Parathyroid adenoma (tissue), 2 donors: ENCODE results near the gene CECR2.

Experiments
- H2AFZ ChIP-seq: fragments of 300-600 bp; sonication (generic); one replicate; pipeline ENCODE4 v1.7.0; 2017; ENCODE audit warnings: antibody characterized with exemption, mild to moderate bottlenecking
- H3K27ac ChIP-seq: fragments of 300-600 bp; sonication (generic); one replicate; pipeline ENCODE4 v1.7.0; 2017
- H3K27me3 ChIP-seq: fragments of 300-600 bp; sonication (generic); one replicate; pipeline ENCODE4 v1.7.0; 2017; ENCODE audit warnings: low read length; ENCODE audit not compliant: control insufficient read depth, insufficient read depth
- H3K36me3 ChIP-seq: fragments of 300-600 bp; sonication (generic); one replicate; pipeline ENCODE4 v1.7.0; 2017; ENCODE audit warnings: low read length; ENCODE audit not compliant: control insufficient read depth, insufficient read depth
- H3K4me1 ChIP-seq: fragments of 300-600 bp; sonication (generic); one replicate; pipeline ENCODE4 v1.7.0; 2017; ENCODE audit warnings: control low read depth
- H3K4me2 ChIP-seq: fragments of 300-600 bp; sonication (generic); one replicate; pipeline ENCODE4 v1.7.0; 2017; ENCODE audit warnings: low read length
- H3K4me3 ChIP-seq: fragments of 300-600 bp; sonication (generic); one replicate; pipeline ENCODE4 v1.7.0; 2017; ENCODE audit warnings: low read depth, low read length
- H3K79me2 ChIP-seq: fragments of 300-600 bp; sonication (generic); one replicate; pipeline ENCODE4 v1.7.0; 2017; ENCODE audit warnings: control low read depth
- H3K9ac ChIP-seq: fragments of 300-600 bp; sonication (generic); one replicate; pipeline ENCODE4 v1.7.0; 2017; ENCODE audit warnings: mild to moderate bottlenecking
- H3K9me3 ChIP-seq: fragments of 300-600 bp; sonication (generic); one replicate; pipeline ENCODE4 v1.7.0; 2017; ENCODE audit warnings: low read length; ENCODE audit not compliant: control insufficient read depth
- CTCF ChIP-seq: fragments of 300-600 bp; sonication (generic); IDR thresholded peaks from one replicate; pipeline ENCODE4 v1.7.0; 2017; ENCODE audit warnings: antibody characterized with exemption, mild to moderate bottlenecking
- donor health status: primary hyperparathyroidism.

CECR2 gene

GRCh38 chr22:17590586-17590985 is 221.3 kb downstream of the CECR2 start:
- no peak overlapping the region for H3K4me3 ChIP-seq
- no peaks in the 10 kb centered on the region for H3K79me2 ChIP-seq
- H3K4me1 ChIP-seq = no peaks in the 10 kb centered on the region
- H3K9me3 ChIP-seq = no peaks in the 10 kb centered on the region
- no peak overlapping the region for H3K4me2 ChIP-seq
- H3K27ac ChIP-seq = no peak overlapping the region
- H2AFZ ChIP-seq = no peak overlapping the region
- no peak for TF ChIP-seq CTCF
- no peak overlapping the region for H3K9ac ChIP-seq
- no peaks in the 10 kb centered on the region for H3K27me3 ChIP-seq
- H3K36me3 ChIP-seq = no peaks in the 10 kb centered on the region

GRCh38 chr22:17592201-17592600 is 222.9 kb downstream of the CECR2 start:
- Histone ChIP-seq H3K79me2 (no peaks in the 10 kb centered on the region), H3K9ac (no peak overlapping the region), H2AFZ (no peak overlapping the region), H3K27ac (no peak overlapping the region), H3K36me3 (no peaks in the 10 kb centered on the region), H3K4me2 (no peak overlapping the region), H3K4me3 (no peak overlapping the region), H3K9me3 (no peaks in the 10 kb centered on the region), H3K4me1 (no peaks in the 10 kb centered on the region), H3K27me3 (no peaks in the 10 kb centered on the region)
- no peak for TF ChIP-seq CTCF

- Histone ChIP-seq H3K27ac (no peak overlapping the region), H3K4me1 (no peaks in the 10 kb centered on the region), H3K9me3 (no peaks in the 10 kb centered on the region), H3K79me2 (no peaks in the 10 kb centered on the region), H3K36me3 (no peaks in the 10 kb centered on the region), H3K4me3 (no peak overlapping the region), H3K27me3 (no peaks in the 10 kb centered on the region), H2AFZ (no peak overlapping the region), H3K9ac (no peak overlapping the region), H3K4me2 (no peak overlapping the region)
- no peak for TF ChIP-seq CTCF
These were observed 227.0 kb downstream of the CECR2 start for GRCh38 chr22:17596226-17596625.

GRCh38 chr22:17597217-17597616 is 228.0 kb downstream of the CECR2 start:
- no peak overlapping the region for H3K4me2 ChIP-seq
- no peaks in the 10 kb centered on the region for H3K27me3 ChIP-seq
- no peaks in the 10 kb centered on the region for H3K4me1 ChIP-seq
- H2AFZ ChIP-seq = no peak overlapping the region
- no peak overlapping the region for H3K27ac ChIP-seq
- H3K9ac ChIP-seq = no peak overlapping the region
- H3K4me3 ChIP-seq = no peak overlapping the region
- H3K79me2 ChIP-seq = no peaks in the 10 kb centered on the region
- H3K9me3 ChIP-seq = no peaks in the 10 kb centered on the region
- no peak for TF ChIP-seq CTCF
- H3K36me3 ChIP-seq = no peaks in the 10 kb centered on the region

- no peaks in the 10 kb centered on the region for H3K4me1 ChIP-seq
- no peaks in the 10 kb centered on the region for H3K79me2 ChIP-seq
- no peak for TF ChIP-seq CTCF
- H3K4me3 ChIP-seq = no peak overlapping the region
- H3K9ac ChIP-seq = no peak overlapping the region
- no peak overlapping the region for H3K4me2 ChIP-seq
- no peak overlapping the region for H2AFZ ChIP-seq
- H3K36me3 ChIP-seq = no peaks in the 10 kb centered on the region
- H3K9me3 ChIP-seq = no peaks in the 10 kb centered on the region
- no peak overlapping the region for H3K27ac ChIP-seq
- no peaks in the 10 kb centered on the region for H3K27me3 ChIP-seq
These were observed 229.1 kb downstream of the CECR2 start for GRCh38 chr22:17598318-17598717.
